Neural crest cell (in vitro differentiated cells): Measurements from ENCODE around the gene ABTB2. TPM values are rescaled to one million over a fixed set of nuclear protein-coding genes. Genes with fewer than 3 reads are reported as not detected.

Source experiments
- DNase-seq: peaks from one replicate; pipeline ENCODE4 v3.0.0; 2021; ENCODE audit warnings: low read depth, mixed read lengths, low spot score
- H3K27ac Mint-ChIP-seq: one replicate; pipeline ENCODE4 v1.8.0; 2021; ENCODE audit warnings: mild to moderate bottlenecking, mixed read lengths; ENCODE audit not compliant: unreplicated experiment
- H3K27me3 Mint-ChIP-seq: 2 replicates; pipeline ENCODE4 v1.8.0; 2021; ENCODE audit warnings: low read depth, mild to moderate bottlenecking, mixed read lengths
- H3K36me3 Mint-ChIP-seq: 2 replicates; pipeline ENCODE4 v1.8.0; 2021; ENCODE audit warnings: low read depth, mild to moderate bottlenecking, mixed read lengths
- H3K4me1 Mint-ChIP-seq: 2 replicates; pipeline ENCODE4 v1.8.0; 2021; ENCODE audit warnings: mixed read lengths
- H3K4me3 Mint-ChIP-seq: one replicate; pipeline ENCODE4 v1.8.0; 2021; ENCODE audit warnings: mild to moderate bottlenecking, mixed read lengths
- H3K9me3 Mint-ChIP-seq: 2 replicates; pipeline ENCODE4 v1.8.0; 2021; ENCODE audit warnings: mixed read lengths
- CTCF ChIP-seq: fragments of 200-600 bp; sonication (generic); conservative IDR thresholded peaks from 2 replicates; pipeline ENCODE4 v1.5.0; 2021; ENCODE audit warnings: antibody characterized with exemption, mild to moderate bottlenecking
- total RNA-seq: library from RNA; stranded (reverse); gene quantifications from 2 replicates; pipeline ENCODE4 v1.2.1, GENCODE V29; 2021

Gene ABTB2
- total RNA-seq, 1 donor from 2014 or later: 3.0 TPM

GRCh38 chr11:34332524-34332923 lies 25.3 kb downstream of the ABTB2 start:
- Mint-ChIP-seq H3K9me3 (no peaks in the 10 kb centered on the region), H3K4me1 (peaks cover 6% of the 10 kb centered on the region), H3K27me3 (peaks cover 8% of the 10 kb centered on the region), H3K27ac (no peak overlapping the region), H3K36me3 (no peaks in the 10 kb centered on the region), H3K4me3 (no peak overlapping the region)
- DNase-seq: no peak
- no peak for TF ChIP-seq CTCF

GRCh38 chr11:34331736-34332135 lies 26.1 kb downstream of the ABTB2 start:
- Mint-ChIP-seq H3K4me1 (peaks cover 6% of the 10 kb centered on the region), H3K36me3 (no peaks in the 10 kb centered on the region), H3K27ac (no peak overlapping the region), H3K27me3 (peaks cover 8% of the 10 kb centered on the region), H3K9me3 (no peaks in the 10 kb centered on the region), H3K4me3 (no peak overlapping the region)
- DNase-seq: no peak
- no peak for TF ChIP-seq CTCF

GRCh38 chr11:34331329-34331728 lies 26.5 kb downstream of the ABTB2 start:
- no peak for TF ChIP-seq CTCF
- no peaks in the 10 kb centered on the region for H3K36me3 Mint-ChIP-seq
- no peak overlapping the region for H3K27ac Mint-ChIP-seq
- H3K4me1 Mint-ChIP-seq: peaks cover 6% of the 10 kb centered on the region
- DNase-seq: no peak
- H3K9me3 Mint-ChIP-seq: no peaks in the 10 kb centered on the region
- peaks cover 8% of the 10 kb centered on the region for H3K27me3 Mint-ChIP-seq
- H3K4me3 Mint-ChIP-seq: no peak overlapping the region

GRCh38 chr11:34330653-34331052 lies 27.2 kb downstream of the ABTB2 start:
- H3K9me3 Mint-ChIP-seq: no peaks in the 10 kb centered on the region
- peaks cover 6% of the 10 kb centered on the region for H3K4me1 Mint-ChIP-seq
- no peak for TF ChIP-seq CTCF
- DNase-seq: no peak
- H3K4me3 Mint-ChIP-seq: no peak overlapping the region
- H3K27ac Mint-ChIP-seq: no peak overlapping the region
- peaks cover 8% of the 10 kb centered on the region for H3K27me3 Mint-ChIP-seq
- no peaks in the 10 kb centered on the region for H3K36me3 Mint-ChIP-seq

GRCh38 chr11:34329876-34330275 lies 27.9 kb downstream of the ABTB2 start:
- H3K4me1 Mint-ChIP-seq: peaks cover 6% of the 10 kb centered on the region
- peaks cover 8% of the 10 kb centered on the region for H3K27me3 Mint-ChIP-seq
- no peak for TF ChIP-seq CTCF
- no peaks in the 10 kb centered on the region for H3K9me3 Mint-ChIP-seq
- no peak overlapping the region for H3K27ac Mint-ChIP-seq
- no peaks in the 10 kb centered on the region for H3K36me3 Mint-ChIP-seq
- DNase-seq: no peak
- no peak overlapping the region for H3K4me3 Mint-ChIP-seq

GRCh38 chr11:34328632-34328910 lies 29.2 kb downstream of the ABTB2 start:
- DNase-seq: no peak
- no peaks in the 10 kb centered on the region for H3K9me3 Mint-ChIP-seq
- no peak overlapping the region for H3K4me3 Mint-ChIP-seq
- no peak overlapping the region for H3K27ac Mint-ChIP-seq
- peaks cover 8% of the 10 kb centered on the region for H3K27me3 Mint-ChIP-seq
- H3K36me3 Mint-ChIP-seq: no peaks in the 10 kb centered on the region
- no peak for TF ChIP-seq CTCF
- H3K4me1 Mint-ChIP-seq: peaks cover 6% of the 10 kb centered on the region
